HT-29 (cell line): ENCODE measurements around the gene MYL5. TPM values are rescaled to one million over a fixed set of nuclear protein-coding genes. Genes with fewer than 3 reads are reported as not detected.
"Not testable (repeated sequence)": the region's sequence is repeated elsewhere in the genome, so short reads cannot be mapped to it uniquely, and the experiment has no call there.

Experiments used
- DNase-seq: peaks from one replicate; pipeline ENCODE4 v3.0.0-alpha.2; 2015; ENCODE audit warnings: low spot score
- total RNA-seq: library from RNA; depleted of rRNA; stranded (reverse); fragments of >200 nt; shearing (Covaris generic); gene quantifications from 2 replicates; pipeline ENCODE4 v1.2.3, GENCODE V29; 2014

Gene MYL5
- total RNA-seq, 1 experiment from 2014 or later = 12.6 TPM

DNA sequence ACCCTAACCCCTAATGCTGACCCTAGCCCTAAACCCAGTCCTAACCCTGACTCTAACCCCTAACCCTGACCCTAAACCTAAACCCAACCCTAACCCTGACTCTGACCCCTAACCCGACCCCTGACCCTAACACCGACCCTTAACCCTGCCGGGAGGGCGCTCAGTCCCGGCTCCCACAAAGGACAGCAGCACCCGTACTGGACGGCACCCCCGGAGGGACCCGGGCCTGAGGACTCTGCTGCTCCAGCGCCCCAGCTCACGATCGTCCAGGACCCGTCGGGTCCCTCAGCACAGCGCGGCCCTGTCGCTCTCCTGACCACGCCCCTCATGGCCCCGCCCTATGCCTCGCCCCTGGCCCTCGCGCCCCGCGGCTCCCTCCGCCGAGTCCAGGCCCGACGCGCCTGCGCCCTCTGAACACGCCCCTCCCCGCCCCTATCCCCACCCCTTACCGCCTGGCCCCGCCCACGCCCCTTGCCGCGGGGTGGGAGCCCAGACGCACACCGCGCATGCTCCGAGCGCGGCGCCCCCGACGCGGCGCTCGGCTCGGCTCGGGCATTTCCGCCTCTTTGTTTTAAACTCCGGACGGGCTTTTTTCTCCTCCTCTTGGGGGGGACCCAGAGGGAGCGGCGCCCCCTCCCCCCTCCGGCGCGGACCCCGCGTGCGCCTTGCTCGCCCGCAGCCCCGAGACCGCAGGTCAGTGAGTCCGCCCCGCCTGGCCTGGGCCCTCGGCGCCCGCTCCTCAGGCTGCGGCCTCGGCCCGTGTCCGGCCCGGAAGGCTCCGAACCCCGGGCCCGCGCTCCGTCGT is 31.1 kb downstream of the MYL5 start, which contains the start of gene PCGF3:
TSS of gene PCGF3 (plus strand) at position 555 of the 805 bp plus-strand sequence. CDS start 27,849 bp downstream, outside the sequence.
- peak; percentile 94 for DNase-seq

DNA sequence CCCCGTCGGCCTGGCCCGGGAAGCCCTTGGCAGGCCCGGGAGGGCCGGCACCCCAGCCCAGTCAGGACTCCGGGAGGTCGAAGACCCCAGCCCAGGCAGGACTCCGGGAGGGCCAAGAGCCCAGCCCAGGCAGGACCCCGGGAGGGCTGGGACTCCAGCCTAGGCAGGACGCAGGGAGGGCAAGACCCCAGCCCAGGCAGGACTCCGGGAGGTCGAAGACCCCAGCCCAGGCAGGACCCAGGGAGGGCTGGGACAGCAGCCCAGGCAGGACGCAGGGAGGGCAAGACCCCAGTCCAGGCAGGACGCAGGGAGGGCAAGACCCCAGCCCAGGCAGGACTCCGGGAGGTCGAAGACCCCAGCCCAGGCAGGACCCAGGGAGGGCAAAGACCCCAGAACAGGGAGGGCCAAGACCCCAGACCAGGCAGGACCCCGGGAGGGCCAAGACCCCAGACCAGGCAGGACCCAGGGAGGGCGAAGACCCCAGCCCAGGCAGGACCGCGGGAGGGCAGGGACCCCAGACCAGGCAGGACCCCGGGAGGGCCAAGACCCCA is 31.8 kb downstream of the MYL5 start:
- DNase-seq = not testable (repeated sequence)

DNA sequence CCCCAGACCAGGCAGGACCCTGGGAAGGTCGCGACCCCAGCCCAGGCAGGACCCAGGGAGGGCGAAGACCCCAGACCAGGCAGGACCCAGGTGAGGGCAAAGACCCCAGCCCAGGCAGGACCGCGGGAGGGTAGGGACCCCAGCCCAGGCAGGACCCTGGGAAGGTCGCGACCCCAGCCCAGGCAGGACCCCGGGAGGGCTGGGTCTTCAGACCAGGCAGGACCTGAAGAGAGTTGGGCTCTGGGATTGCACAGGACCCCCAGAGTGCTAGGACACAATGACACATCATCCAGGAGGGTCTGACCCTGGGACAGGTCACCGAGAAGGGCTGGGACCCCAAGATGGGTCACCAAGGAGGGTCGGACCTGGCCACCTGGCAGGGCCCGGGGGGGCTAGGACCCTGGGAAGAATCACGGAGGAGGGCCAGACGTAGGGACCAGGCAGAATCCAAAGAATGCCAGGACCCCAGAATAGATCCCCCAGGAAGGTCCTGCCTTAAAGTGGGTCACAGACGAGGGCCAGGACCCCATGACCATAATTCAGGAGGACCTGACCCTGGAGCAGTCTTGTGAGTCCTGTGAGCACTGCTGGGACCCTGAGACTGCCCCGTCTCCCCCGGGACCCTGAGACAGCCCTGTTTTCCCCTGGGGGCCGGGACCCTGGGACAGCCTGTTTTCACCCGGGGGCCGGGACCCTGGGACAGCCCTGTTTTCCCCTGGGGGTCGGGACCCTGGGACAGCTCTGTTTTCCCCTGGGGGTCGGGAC is 32.7 kb downstream of the MYL5 start:
- DNase-seq = no peak

DNA sequence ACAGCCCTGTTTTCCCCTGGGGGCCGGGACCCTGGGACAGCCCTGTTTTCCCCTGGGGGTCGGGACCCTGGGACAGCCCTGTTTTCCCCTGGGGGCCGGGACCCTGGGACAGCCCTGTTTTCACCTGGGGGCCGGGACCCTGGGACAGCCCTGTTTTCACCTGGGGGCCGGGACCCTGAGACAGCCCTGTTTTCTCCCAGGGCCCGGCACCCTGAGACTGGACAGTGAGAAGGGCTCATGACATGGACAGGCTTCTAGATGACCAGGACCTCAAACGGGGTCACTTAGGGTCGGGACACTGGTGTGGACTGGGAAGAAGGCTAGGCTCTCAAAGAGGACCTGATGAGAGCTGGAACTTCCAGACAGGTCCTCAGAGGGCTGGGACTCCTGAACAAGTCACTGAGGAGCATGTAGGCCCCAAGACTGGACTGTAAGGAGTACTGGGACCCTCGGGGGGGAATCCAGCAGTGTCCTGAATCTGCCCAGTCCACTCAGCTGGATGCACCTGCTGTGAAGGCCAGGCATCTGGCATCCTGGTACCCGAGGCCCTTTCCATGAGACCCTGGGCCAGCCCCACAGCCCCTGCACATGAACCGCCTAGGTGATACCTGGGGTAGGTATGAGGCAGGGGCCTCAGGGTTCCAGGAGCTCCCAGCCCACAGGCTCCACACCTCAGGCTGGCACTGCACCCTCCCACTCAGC is 33.7 kb downstream of the MYL5 start:
- DNase-seq = no peak

DNA sequence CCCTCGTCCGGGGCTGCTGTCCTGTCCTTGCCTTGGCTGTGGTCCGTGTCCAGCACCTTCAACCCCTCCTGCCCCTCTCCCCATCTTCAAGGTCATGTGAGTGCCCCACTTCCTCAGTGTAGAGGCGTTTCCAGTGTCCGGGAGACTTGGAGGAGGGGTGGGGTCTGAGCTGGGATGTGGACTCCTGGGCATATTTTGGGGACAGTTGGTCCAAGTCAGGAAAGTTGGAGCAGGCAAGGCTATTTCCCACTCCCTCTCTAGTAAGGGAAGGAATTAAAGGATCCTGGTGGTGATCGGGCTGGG is 34.2 kb downstream of the MYL5 start:
- DNase-seq = no peak

DNA sequence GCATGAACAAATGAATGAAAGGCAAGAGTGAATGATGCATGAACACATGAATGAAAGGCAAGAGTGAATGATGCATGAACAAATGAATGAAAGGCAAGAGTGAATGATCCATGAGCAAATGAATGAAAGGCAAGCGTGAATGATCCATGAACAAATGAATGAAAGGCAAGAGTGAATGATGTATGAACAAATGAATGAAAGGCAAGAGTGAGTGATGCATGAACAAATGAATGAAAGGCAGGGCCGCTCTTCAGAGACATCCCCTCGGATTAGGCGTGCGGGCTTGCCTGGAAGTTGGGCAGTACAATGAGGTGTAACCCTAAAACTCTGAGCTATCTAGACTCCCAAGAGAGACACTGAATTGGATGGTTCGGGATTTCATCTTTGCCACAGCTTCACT is 35.0 kb downstream of the MYL5 start:
- no peak for DNase-seq

DNA sequence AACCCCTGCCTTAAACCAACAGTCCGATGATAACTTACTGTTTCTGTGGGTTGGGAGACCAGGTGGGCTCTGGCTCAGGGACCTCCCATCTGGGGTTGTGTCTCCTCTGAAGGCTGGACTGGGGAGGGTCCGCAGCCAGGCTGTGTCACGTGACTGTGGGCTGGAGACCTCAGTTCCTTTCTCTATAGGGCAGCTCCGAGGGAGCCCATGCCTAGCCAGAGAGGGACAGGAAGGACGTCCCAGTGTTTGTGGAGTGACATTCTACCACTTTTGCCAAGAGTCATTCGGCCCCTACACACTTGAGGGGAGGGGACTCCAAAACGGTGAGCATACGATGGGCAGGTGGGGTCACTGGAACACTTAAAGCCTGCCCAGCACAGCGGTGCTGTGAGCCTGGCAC is 35.8 kb downstream of the MYL5 start:
- DNase-seq = no peak

DNA sequence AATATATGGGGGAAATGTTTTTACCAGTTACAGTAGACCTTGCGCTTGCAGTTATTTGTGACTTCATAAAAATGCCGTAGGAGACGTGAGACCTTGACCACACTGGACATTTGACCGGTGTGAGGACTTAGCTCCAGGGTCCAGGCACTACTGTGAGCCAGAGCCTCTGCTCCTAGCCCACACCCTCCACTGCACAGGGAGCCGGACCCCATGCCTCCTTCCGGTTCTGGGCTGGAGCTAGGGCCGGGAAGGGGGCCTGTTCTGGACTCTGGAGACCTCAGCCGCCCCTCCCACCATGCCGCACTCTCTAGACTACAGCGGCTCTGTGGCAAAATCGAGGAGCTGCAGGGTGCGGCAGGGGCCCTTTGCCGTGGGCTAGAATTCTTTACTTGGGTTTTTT is 36.6 kb downstream of the MYL5 start:
- no peak for DNase-seq

DNA sequence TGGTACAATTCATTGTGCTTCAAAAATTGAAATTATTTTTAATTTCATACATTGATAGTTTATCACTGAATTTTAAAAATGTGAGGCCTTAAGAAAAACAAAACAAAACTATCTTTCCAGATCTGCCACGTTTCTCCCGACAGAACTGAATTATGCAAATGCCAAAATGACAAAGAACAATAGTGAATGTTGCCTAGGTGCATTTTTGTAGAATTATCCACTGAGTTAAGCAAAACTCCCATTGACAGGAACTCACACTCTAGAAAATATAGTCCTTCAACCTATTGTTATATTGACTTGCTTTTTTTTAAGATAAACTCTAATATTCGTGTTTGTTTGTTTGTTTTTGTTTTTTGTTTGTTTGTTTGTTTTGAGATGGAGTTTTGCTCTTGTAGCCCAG is 37.8 kb downstream of the MYL5 start:
- no peak for DNase-seq

DNA sequence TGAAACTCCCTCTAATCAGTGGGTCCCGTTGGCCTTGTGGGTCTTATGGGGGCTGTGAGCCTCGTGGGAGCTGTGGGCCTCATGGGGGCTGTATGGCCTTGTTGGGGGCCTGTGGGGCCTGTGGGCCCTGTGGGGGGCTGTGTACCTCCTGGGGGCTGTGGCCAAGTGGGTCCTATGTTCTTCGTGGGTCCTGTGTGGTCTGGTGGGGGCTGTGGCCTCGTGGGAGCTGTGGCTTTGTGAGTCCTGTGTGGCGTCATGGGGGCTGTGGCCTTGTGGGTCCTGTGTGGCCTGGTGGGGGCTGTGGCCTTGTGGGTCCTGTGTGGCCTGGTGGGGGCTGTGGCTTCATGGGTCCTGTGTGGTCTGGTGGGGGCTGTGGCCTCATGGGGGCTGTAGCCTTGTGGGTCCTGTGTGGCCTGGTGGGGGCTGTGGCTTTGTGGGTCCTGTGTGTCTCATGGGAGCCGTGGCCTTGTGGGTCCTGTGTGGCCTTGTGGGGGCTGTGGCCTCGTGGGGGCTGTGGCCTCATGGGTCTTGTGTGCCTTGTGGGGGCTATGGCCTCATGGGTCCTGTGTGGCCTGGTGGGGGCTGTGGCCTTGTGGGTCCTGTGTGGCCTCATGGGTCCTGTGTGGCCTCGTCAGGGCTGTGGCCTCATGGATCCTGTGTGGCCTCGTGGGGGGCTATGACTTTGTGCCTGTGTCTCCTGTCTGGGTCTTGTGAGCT is 38.7 kb downstream of the MYL5 start:
- no peak for DNase-seq

DNA sequence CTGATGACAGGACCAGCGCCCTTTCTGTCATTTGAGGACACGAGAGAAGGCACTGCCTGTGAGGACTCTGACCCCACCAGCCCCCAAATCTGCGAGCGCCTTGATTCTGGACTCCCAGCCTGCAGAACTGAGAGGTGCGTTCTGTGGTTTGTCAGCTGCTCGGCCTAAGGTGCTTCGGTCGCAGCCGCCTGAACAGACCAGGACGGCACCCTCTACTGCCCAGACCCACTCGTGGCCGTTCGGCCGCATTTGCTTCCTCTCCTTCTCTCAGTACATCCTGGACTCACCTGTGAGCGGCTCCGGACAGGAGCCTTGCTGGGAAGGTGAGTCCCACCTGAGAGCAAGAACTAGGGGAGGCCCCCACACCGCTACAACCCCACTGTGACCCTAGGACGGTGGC is 39.7 kb downstream of the MYL5 start:
- DNase-seq = no peak

DNA sequence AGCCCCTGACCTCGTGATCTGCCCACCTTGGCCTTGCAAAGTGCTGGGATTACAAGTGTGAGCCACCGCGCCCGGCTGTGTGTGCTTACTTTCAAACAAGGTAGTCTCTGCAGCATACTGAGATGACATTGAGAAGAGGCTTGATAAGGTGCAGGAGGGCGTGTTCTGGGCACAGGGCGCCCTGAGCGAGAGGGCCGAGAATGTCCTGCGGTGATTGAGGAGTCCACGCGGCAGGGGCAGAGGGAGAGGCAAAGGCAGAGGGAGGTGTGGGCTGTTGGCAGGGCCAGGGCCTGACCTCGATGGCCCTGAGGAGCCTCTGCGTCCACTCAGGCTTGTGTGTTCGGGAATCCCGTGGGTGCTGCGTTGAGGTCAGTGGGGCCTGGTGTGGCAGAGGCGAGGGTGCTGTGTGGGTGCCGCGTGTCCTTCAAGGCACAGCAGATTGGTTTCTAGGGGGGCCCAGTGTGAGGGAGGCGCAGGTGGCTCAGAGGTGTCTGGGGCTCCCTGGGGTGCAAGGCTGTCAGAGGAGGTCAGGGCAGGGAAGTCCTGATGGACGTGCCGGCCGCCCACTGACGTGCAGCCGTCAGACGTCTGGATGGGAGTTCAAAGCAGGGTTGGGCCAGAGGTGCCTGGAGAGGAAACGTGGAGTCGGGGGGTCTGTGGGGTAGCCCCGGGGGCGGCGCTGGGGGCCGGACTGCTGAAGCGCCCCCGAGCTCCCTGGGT is 43.4 kb downstream of the MYL5 start:
- no peak for DNase-seq

- no peak for DNase-seq
These were observed 44.1 kb downstream of the MYL5 start for GRCh38 chr4:718460-718859.

GRCh38 chr4:720111-720860 is 45.9 kb downstream of the MYL5 start:
- no peak for DNase-seq

DNA sequence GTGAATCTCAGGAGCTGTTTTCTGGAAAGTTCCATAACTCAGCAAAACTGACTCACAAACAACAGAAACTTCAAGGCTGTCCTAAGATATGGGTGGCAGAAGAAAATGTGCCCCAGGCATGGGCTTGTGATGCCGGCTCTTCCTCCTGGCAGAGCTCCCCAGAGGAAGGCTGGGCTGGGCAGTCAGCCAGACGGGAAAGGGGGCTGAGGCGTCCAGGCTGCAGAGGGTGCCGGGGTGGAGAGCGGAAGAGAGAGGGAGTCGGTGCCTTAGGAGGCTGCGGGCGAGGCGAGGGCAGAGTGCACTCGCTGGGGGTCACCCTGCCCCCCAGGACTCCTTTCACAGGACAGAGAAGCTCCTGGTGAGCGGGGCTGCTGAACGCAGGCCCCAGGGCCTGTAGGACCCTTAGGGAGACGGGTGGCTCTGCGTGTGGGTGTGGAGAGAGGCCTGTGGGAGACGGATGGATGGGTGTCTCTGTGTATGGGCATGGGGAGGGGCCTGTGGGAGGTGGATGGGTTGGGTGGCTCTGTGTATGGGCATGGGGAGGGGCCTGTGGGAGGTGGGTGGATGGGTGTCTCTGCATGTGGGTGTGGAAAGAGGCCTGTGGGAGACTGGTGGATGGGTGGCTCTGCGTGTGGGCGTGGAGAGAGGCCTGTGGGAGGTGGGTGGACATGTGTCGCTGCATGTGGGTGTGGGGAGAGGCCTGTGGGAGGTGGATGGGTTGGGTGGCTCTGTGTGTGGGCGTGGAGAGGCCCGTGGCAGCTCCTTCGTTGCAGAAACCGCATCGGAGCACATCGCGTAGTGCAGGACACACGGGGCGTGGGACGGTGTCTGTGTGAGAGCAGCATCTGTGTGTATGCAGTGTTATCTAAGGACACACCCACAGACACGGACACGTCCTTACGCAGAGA is 47.2 kb downstream of the MYL5 start:
- DNase-seq = no peak

GRCh38 chr4:722169-722725 is 47.9 kb downstream of the MYL5 start:
- no peak for DNase-seq

GRCh38 chr4:722851-723360 is 48.6 kb downstream of the MYL5 start:
- no peak for DNase-seq

DNA sequence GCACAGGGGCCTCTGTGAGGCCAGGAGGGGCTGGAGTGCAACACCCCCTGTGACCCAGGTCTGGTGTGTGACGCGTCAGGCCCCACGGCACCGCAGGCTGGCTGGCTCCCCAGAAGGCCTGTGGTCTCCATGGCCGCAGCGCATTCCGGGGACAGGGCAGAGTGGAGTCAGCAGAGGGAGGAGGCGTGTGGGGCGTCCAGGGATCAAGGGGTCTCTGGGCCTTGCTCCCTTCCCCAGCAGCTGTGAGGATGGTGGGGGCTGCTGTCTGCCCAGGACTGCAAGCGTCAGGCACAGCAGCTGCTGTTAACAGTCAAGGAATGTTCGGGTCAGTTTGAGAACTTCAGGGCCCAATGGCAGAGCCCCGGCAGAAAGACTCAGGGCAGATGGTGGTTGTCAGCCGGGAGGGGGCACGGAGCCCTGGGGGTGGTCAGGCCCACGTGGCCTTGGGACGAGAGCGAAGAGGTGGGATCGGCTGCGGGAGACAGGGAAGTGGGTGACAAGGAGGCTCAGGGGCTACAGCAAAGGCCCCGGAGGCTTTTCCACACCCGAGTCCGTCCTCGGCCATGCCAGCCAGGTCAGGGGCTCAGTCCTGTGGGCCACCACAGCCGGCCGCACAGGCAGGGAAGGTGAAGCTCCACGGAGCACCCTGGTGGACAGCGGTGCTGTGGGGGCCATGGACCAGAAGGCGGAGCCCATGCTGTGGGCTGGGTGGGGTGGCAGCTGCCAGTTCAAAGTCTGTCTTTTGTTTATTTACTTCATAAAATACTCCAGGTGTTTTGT is 49.6 kb downstream of the MYL5 start:
- DNase-seq = no peak
